NCI-H2196 treated with DMSO at 0.1 percent for 48 hours (cell line): Measurements from ENCODE around the gene SPEM1.

Experiments used
- DNase-seq: peaks from one replicate; lab custom pipeline; 2025; ENCODE audit not compliant: unreplicated experiment; lab: John Stamatoyannopoulos, UW

The SPEM1 gene

GRCh38 chr17:7417056-7417655, 3.0 kb upstream of the SPEM1 start:
- no peak for DNase-seq

- no peak for DNase-seq
These were observed 1.5 kb upstream of the SPEM1 start for GRCh38 chr17:7418472-7419152.

- no peak for DNase-seq
These were observed 1.1 kb downstream of the SPEM1 start for GRCh38 chr17:7421186-7421585.

- DNase-seq: no peak
These were observed 3.6 kb downstream of the SPEM1 start for GRCh38 chr17:7423679-7424078.

- DNase-seq: no peak
These were observed 5.2 kb downstream of the SPEM1 start, which contains the start of gene SPEM2 for GRCh38 chr17:7425316-7425715. Gene SPEM2 (plus strand): TSS chr17:7425616. CDS start chr17:7425689, 73 bp downstream.

GRCh38 chr17:7425756-7426155, 5.6 kb downstream of the SPEM1 start:
- DNase-seq: no peak

- DNase-seq: no peak
These were observed 6.2 kb downstream of the SPEM1 start for GRCh38 chr17:7426203-7426863.

GRCh38 chr17:7426896-7427489, 6.9 kb downstream of the SPEM1 start:
- no peak for DNase-seq

GRCh38 chr17:7427549-7427948, 7.4 kb downstream of the SPEM1 start:
- no peak for DNase-seq

GRCh38 chr17:7428557-7428956, 8.4 kb downstream of the SPEM1 start, which contains the start of gene SPEM3:
Gene SPEM3 (plus strand): TSS chr17:7428857. CDS start chr17:7428903, 46 bp downstream.
- DNase-seq: no peak

GRCh38 chr17:7429722-7430121, 9.6 kb downstream of the SPEM1 start:
- DNase-seq: no peak

- no peak for DNase-seq
These were observed 11.1 kb downstream of the SPEM1 start for GRCh38 chr17:7431231-7431630.

- DNase-seq: no peak
These were observed 12.2 kb downstream of the SPEM1 start for GRCh38 chr17:7432296-7432695.

GRCh38 chr17:7435676-7436555, 15.8 kb downstream of the SPEM1 start:
- DNase-seq: no peak

GRCh38 chr17:7436556-7437368, 16.6 kb downstream of the SPEM1 start:
- DNase-seq: peak; percentile 69

GRCh38 chr17:7437369-7437863, 17.3 kb downstream of the SPEM1 start:
- no peak for DNase-seq

- DNase-seq: no peak
These were observed 18.0 kb downstream of the SPEM1 start for GRCh38 chr17:7437950-7438614.

- DNase-seq: no peak
These were observed 18.7 kb downstream of the SPEM1 start for GRCh38 chr17:7438656-7439460.
